ENCODE data around the gene MGST2.
"Not testable (repeated sequence)": the region's sequence is repeated elsewhere in the genome, so short reads cannot be mapped to it uniquely, and the experiment has no call there.

Gene MGST2

GRCh38 chr4:139672732-139673131 is 7.1 kb downstream of the MGST2 start:
- DNase-seq = no peak

DNA sequence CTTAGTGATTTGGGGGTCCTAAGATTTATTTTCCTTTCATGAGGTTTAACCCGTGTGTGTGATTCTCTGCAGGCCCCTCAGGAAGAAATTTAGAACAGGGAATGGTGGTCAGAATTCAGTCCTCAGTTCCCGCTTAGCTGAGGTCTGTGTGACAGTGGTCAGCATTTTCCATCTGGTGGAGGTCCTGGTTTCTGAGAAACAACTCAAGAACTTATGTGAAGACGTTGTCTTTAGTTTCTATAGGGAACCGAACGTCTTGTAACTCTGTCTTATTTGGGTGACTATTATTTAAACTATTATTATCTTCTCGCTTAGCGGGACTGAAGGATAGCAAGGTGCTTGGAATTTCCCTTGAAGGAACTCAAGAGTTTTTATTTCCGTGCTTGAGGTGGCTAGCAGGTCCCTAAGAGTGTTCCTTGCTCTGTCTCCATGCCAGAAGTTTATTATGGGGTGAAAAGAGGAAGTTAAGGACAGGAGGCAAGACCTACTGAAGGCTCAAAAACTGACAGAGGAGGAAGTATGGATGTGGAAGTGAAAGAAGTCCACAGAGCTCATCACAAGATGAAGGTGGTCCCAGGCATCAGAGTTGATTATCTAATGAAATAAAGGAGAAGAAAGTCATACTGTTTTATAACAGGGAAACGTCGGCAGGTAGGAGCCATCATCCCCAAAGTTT is 9.4 kb downstream of the MGST2 start:
- DNase-seq = no peak

- no peak for DNase-seq
Observed at GRCh38 chr4:139675651-139676050, 10.0 kb downstream of the MGST2 start.

- DNase-seq = no peak
Observed at GRCh38 chr4:139676365-139676764, 10.7 kb downstream of the MGST2 start.

- DNase-seq = no peak
Observed at GRCh38 chr4:139676913-139677585, 11.4 kb downstream of the MGST2 start.

DNA sequence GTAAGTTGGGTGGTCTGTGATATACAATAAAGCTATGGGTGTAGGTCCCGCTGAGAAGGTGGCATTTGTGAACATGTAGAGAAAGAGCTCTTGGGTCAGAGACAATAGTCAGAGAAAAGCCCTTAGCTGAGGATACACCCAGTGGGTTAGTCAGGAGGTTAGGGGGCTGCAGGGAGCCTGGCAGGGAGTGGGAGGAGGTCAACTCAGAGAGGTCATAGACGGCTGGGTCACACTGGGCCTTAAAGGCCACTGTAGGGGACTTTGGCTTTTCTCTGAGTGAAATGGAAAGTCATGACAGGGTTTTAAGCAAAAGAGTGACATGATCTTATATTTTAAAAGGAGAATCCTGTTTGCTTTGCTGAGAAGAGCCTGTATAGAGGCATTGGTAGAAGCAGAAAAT is 16.7 kb downstream of the MGST2 start:
- no peak for DNase-seq

- DNase-seq = no peak
Observed at GRCh38 chr4:139682741-139683151, 17.1 kb downstream of the MGST2 start.

DNA sequence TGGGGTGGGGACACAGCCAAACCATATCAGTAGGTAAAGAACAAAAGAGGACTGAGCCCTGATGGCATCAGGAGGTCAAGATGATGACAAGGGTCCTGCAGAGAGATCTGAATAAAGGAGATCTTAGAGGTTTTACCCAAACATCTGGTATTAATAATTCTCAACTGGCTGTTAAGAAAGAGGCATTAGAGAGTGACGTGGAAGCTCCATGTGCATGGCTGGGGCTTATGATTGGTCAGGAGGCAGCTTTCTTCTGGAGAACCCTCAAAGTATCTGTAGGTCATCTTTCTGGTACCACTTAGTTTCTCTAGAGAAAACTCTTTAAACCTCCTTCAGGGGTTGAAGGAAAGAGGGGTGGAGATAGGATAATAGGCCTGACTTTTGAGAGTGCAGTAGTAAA is 18.7 kb downstream of the MGST2 start:
- no peak for DNase-seq

- DNase-seq = no peak
Observed at GRCh38 chr4:139685180-139685579, 19.6 kb downstream of the MGST2 start.

GRCh38 chr4:139686130-139686529 is 20.5 kb downstream of the MGST2 start:
- no peak for DNase-seq

GRCh38 chr4:139686988-139687387 is 21.4 kb downstream of the MGST2 start:
- DNase-seq = no peak

DNA sequence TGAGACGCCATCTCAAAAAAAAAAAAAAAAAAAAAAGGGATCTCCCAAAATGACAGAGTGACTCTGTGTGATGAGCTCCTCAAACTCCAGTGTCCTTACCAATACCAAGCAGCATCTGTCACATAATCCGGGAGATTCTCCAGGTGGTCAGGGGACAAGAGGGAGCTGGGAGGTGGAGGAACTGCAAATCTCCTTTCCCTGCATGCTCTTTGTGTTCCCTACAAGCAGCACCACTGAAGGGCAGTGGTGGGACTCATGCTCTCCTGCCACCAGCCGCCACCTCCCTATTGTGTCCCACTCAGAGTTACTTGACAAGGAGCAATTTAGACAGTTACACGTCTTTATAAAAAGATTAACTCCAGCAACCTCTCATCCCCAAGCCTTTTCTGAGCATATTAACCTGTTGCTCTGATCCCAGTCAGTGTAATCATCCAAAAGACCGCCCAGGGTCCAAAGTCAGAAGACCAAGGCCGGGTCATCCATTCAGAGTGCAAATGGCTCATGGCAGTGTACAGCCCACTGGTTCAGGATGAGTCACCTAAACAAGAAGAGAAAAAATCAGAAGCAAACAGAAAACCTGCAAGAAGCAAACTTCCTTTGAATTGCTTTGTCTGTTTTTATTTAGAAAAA is 23.6 kb downstream of the MGST2 start:
- DNase-seq = no peak

DNA sequence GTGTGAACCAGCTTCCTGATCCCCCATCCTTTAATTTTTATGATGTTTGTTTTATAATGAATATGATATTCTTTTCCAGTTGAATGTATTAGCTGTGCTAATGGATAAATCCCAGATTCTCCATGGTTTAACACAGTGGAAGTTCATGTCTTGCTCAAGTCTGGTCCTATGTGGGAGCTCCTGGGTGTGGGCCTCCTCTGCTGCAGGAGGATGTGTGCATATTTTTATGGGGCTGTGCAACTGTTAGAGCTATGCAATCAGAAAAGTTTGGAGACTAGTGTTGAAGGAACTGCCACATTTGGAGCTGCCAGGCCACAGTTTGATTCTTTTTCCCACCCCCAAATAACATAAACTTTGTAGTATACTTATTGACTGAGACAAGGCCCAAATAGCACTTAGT is 24.8 kb downstream of the MGST2 start:
- no peak for DNase-seq

- no peak for DNase-seq
Observed at GRCh38 chr4:139692309-139693012, 26.8 kb downstream of the MGST2 start.

- no peak for DNase-seq
Observed at GRCh38 chr4:139694522-139695107, 29.0 kb downstream of the MGST2 start.

DNA sequence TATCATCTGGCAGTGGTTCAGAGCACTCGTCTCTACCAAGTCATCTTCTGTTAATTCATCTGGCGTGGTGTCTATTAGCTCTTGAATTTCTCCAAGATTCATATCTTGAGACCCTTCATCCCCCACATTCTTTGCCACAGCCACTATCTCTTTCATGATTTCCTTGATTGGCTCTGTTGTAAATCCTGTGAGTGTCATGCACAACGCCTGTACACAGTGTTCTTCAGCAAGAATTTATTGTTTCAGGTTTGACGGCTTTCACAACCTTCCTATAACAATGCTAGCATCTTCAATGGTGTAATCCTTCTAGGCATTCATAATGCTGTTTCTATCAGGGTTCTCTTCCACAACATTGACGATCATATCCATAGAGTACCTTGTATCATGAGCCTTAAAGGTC is 30.9 kb downstream of the MGST2 start:
- no peak for DNase-seq

DNA sequence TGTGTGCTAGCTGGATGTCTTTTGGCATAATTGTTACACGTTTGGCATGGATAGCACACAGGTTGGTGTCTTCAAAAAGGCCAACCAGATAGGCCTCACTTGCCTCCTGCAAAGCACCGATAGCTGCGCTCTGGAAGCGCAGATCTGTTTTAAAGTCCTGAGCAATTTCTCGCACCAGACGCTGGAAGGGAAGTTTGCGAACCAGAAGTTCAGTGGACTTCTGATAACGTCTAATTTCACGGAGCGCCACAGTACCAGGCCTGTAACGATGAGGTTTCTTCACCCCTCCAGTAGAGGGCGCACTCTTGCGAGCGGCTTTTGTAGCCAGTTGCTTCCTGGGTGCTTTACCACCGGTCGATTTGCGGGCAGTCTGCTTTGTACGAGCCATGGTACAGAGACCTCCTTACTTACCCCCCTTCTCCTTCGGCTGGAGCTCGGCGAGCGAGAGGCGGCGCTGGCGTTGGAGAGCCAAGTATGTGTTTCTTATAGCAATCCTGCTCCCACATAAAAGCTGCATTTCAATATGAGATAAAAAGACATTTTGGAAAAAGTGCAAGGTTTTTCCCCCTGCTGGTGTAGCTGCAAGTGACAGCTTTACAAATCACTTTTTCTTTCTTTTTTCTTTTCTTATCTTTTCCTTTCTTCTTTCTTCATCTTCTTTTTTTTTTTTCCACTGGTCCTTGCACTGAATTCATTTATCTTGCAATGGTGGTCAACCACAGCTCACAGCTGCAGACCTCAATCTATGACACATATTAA is 32.7 kb downstream of the MGST2 start:
- not testable (repeated sequence) for DNase-seq

- no peak for DNase-seq
Observed at GRCh38 chr4:139700568-139700967, 34.9 kb downstream of the MGST2 start.

- no peak for DNase-seq
Observed at GRCh38 chr4:139704915-139705485, 39.4 kb downstream of the MGST2 start.

DNA sequence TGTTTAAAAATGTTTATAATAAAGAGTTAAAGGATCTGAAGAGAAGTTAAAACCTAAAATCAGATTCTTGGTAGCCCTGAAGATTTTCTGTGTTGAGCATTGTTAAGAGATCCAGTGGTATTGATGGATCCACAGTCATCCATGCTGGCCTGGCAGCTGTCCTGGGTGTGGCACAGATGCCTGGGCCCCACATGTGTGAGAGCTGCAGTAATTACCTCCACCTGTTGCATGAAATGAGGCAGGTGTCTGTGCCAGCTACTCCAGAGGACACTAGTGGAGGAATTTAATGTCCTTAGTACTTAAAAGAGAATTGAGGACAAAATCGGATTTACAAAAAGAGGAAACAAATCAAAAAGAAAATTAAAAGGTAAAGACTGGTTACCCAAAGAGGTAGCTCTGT is 44.0 kb downstream of the MGST2 start:
- no peak for DNase-seq

DNA sequence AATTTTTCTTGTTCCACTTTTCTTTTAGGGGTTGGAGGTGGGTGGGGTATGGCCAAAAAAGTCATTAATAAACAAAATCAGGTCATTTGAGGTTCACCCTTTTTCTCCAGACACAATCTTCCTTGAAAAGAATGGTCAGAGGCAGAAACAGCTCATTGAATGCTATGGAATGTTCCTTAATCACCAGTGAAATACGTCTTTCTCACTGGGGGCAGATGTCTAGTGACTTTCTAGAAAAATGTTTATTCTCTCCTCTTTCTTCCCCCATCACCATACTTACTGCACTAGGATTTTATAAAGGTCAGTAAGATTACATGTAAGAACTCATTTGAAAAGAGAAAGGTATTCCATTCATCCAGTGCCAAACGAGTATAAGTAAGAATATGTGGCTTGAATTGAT is 44.5 kb downstream of the MGST2 start:
- no peak for DNase-seq

DNA sequence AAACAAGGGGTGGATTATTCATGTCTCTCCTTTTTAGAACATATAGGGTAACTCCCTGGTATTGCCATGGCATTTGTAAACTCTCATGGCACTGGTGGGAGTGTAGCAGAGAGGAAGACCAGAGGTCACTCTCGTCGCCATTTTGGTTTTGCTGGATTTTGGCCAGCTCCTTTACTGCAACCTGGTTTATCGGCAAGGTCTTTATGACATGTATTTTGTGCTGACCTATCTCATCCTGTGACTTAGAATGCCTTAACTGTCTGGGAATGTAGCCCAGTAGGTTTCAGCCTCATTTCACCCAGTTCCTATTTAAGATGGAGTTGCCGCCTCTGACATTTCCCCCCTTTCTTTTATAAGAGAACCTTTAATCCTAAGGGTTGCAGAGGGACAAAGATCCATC is 45.8 kb downstream of the MGST2 start:
- no peak for DNase-seq
